HEK293 (cell line): Measurements from ENCODE around the gene HIF1A.
"Not testable (repeated sequence)": the region's sequence is repeated elsewhere in the genome, so short reads cannot be mapped to it uniquely, and the experiment has no call there.

Source experiments
- CTCF ChIA-PET: fragments of 350-600 bp; formaldehyde crosslinking; extraction: SDS; loops from one replicate; lab custom pipeline; 2021; ENCODE audit warnings: antibody characterized with exemption; lab: Yijun Ruan, JAX
- POLR2A ChIA-PET: fragments of 300-600 bp; formaldehyde crosslinking; extraction: SDS; loops from one replicate; lab custom pipeline; 2020; ENCODE audit warnings: antibody characterized with exemption, inconsistent platforms; lab: Yijun Ruan, JAX
- H3K27ac ChIP-seq: fragments of 200-500 bp; sonication (Bioruptor generic); 2 replicates; pipeline ENCODE4 v1.5.1; 2014; ENCODE audit warnings: low read depth, low read length, control low read depth, inconsistent platforms; ENCODE audit errors: extremely low read depth
- H3K36me3 ChIP-seq, 2 experiments: fragments of 200-500 bp in 1 of 2; sonication (Bioruptor generic) in 1 of 2; 1 replicate in 1 of 2; 2 replicates in 1 of 2; pipeline ENCODE4 v1.5.1; 2014 to 2017; ENCODE audit warnings: inconsistent platforms in 2 of 2, low read length in 2 of 2; ENCODE audit not compliant: control insufficient read depth in 2 of 2, insufficient read depth in 1 of 2
- H3K4me1 ChIP-seq: fragments of 200-500 bp; sonication (Bioruptor generic); 2 replicates; pipeline ENCODE4 v1.5.1; 2014; ENCODE audit warnings: mild to moderate bottlenecking, low read length, inconsistent platforms; ENCODE audit not compliant: control insufficient read depth, insufficient read depth
- H3K4me3 ChIP-seq: 2 replicates; pipeline ENCODE4 v1.5.1; 2011; ENCODE audit warnings: low read depth, mild to moderate bottlenecking, control low read depth, low read length, moderate library complexity
- H3K9me3 ChIP-seq: fragments of 200-500 bp; sonication (Bioruptor generic); 2 replicates; pipeline ENCODE4 v1.5.1; 2014; ENCODE audit warnings: low read depth, low read length, inconsistent platforms; ENCODE audit not compliant: control insufficient read depth, insufficient read depth
- CTCF ChIP-seq: fragments of 450-650 bp; formaldehyde crosslinking; IDR thresholded peaks from 2 replicates; pipeline ENCODE4 v1.5.1; 2016; ENCODE audit warnings: missing biosample characterization, missing genetic modification characterization
- HIC1 ChIP-seq: fragments of 450-650 bp; formaldehyde crosslinking; IDR thresholded peaks from 2 replicates; pipeline ENCODE4 v1.5.1; 2016; ENCODE audit warnings: missing biosample characterization, missing genetic modification characterization
- KLF1 ChIP-seq: fragments of 450-650 bp; formaldehyde crosslinking; IDR thresholded peaks from 2 replicates; pipeline ENCODE4 v1.5.1; 2016; ENCODE audit warnings: missing biosample characterization, missing genetic modification characterization
- KLF10 ChIP-seq: fragments of 450-650 bp; IDR thresholded peaks from 2 replicates; pipeline ENCODE4 v1.5.1; 2018; ENCODE audit warnings: missing biosample characterization, mild to moderate bottlenecking, missing genetic modification characterization
- KLF7 ChIP-seq: fragments of 450-650 bp; formaldehyde crosslinking; IDR thresholded peaks from 2 replicates; pipeline ENCODE4 v1.5.1; 2016; ENCODE audit warnings: missing biosample characterization, missing genetic modification characterization, borderline replicate concordance
- ZBTB17 ChIP-seq: fragments of 450-650 bp; formaldehyde crosslinking; IDR thresholded peaks from 2 replicates; pipeline ENCODE4 v1.5.1; 2016; ENCODE audit warnings: missing biosample characterization, missing genetic modification characterization
- ZFHX2 ChIP-seq: fragments of 450-650 bp; formaldehyde crosslinking; conservative IDR thresholded peaks from 2 replicates; pipeline ENCODE4 v1.5.1; 2016; ENCODE audit warnings: missing biosample characterization, missing genetic modification characterization
- ZNF121 ChIP-seq: fragments of 450-650 bp; formaldehyde crosslinking; IDR thresholded peaks from 2 replicates; pipeline ENCODE4 v1.5.1; 2016; ENCODE audit warnings: missing biosample characterization, missing genetic modification characterization
- ZNF146 ChIP-seq: fragments of 450-650 bp; formaldehyde crosslinking; IDR thresholded peaks from 2 replicates; pipeline ENCODE4 v1.5.1; 2016; ENCODE audit warnings: missing biosample characterization, missing genetic modification characterization
- ZNF280C ChIP-seq: fragments of 450-650 bp; formaldehyde crosslinking; IDR thresholded peaks from 2 replicates; pipeline ENCODE4 v1.5.1; 2016; ENCODE audit warnings: missing biosample characterization, missing genetic modification characterization
- ZNF341 ChIP-seq: fragments of 450-650 bp; formaldehyde crosslinking; IDR thresholded peaks from 2 replicates; pipeline ENCODE4; 2016; ENCODE audit warnings: low read depth, missing biosample characterization, missing genetic modification characterization
- ZNF37A ChIP-seq: fragments of 450-650 bp; IDR thresholded peaks from 2 replicates; pipeline ENCODE4 v1.5.1; 2018; ENCODE audit warnings: missing biosample characterization, missing genetic modification characterization
- ZNF404 ChIP-seq: fragments of 450-650 bp; formaldehyde crosslinking; IDR thresholded peaks from 2 replicates; pipeline ENCODE4 v1.5.1; 2017; ENCODE audit warnings: missing biosample characterization, missing genetic modification characterization
- ZNF416 ChIP-seq: fragments of 450-650 bp; formaldehyde crosslinking; IDR thresholded peaks from 2 replicates; pipeline ENCODE4 v1.5.1; 2016; ENCODE audit warnings: missing biosample characterization, missing genetic modification characterization
- ZNF580 ChIP-seq: fragments of 450-650 bp; formaldehyde crosslinking; IDR thresholded peaks from 2 replicates; pipeline ENCODE4 v1.5.1; 2016; ENCODE audit warnings: missing biosample characterization, missing genetic modification characterization
- ZNF677 ChIP-seq: fragments of 450-650 bp; IDR thresholded peaks from 2 replicates; pipeline ENCODE4 v1.5.0; 2018; ENCODE audit warnings: missing biosample characterization, mild to moderate bottlenecking, missing genetic modification characterization, moderate library complexity
- ZNF747 ChIP-seq: fragments of 450-650 bp; formaldehyde crosslinking; IDR thresholded peaks from 2 replicates; pipeline ENCODE4 v1.5.1; 2016; ENCODE audit warnings: missing biosample characterization, missing genetic modification characterization

Gene HIF1A

GRCh38 chr14:61744238-61744637, 48.9 kb downstream of the HIF1A start (continued):
- TF ChIP-seq ZNF341, result no peak
- TF ChIP-seq, all 188 proteins: peak for 0

DNA sequence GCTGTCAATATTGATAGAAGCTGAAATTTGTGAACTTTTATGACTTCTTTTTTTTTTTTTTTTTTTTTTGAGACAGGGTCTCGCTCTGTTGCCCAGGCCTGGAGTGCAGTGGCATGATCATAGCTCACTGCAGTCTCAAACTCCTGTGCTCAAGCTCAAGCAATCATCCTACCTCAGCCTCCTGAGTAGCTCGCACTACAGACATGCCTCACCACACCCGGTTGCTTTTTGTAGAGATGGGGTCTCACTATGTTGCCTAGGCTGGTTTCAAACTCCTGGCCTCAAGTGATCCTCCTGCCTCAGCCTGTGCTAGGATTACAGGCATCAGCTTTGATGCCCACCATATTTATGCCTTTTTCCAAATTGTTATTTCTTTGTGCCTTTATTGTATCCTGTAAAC, 51.0 kb downstream of the HIF1A start:
- TF ChIP-seq ZBTB17 (tag by site-specific recombination), result peak; percentile 30; the same call in 1 of the 2 replicates
- TF ChIP-seq ZNF121, result 0 out of 2 replicates have a peak, but pooled peaks have one; percentile 23
- peaks cover 62 to 72% of the 10 kb centered on the region in 2 experiments for H3K36me3 ChIP-seq
- H3K9me3 ChIP-seq, H3K27ac ChIP-seq, H3K4me3 ChIP-seq: not testable (repeated sequence)
- CTCF ChIA-PET, result interaction anchor here (0.8 kb wide), 1 partner anchor 271 kb away, joined by 3 read pairs; no protein-coding TSS in a partner anchor
- peaks cover 17% of the 10 kb centered on the region for H3K4me1 ChIP-seq
- POLR2A ChIA-PET, result interaction anchor here (0.6 to 1.2 kb wide), 3 partner anchors 16 to 51 kb away, joined by 3 to 9 read pairs (median 3); partner anchors contain the start of gene HIF1A

DNA sequence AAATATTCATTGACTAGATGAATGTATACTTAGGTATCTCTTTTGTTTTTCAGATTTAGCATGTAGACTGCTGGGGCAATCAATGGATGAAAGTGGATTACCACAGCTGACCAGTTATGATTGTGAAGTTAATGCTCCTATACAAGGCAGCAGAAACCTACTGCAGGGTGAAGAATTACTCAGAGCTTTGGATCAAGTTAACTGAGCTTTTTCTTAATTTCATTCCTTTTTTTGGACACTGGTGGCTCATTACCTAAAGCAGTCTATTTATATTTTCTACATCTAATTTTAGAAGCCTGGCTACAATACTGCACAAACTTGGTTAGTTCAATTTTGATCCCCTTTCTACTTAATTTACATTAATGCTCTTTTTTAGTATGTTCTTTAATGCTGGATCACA, 51.6 kb downstream of the HIF1A start:
- POLR2A ChIA-PET, result interaction anchor here (0.6 to 1.2 kb wide), 3 partner anchors 15 to 52 kb away, joined by 3 to 9 read pairs (median 3); partner anchors contain the start of gene HIF1A

More for the DNA sequence above, 51.6 kb downstream of the HIF1A start:
- CTCF ChIA-PET, result interaction anchor here (0.8 kb wide), 2 partner anchors 167 to 271 kb away, joined by 3 read pairs; no protein-coding TSS in a partner anchor
- peaks cover 20% of the 10 kb centered on the region for H3K4me1 ChIP-seq
- H3K36me3 ChIP-seq, result peaks cover 57 to 66% of the 10 kb centered on the region in 2 experiments
- H3K9me3 ChIP-seq, result no peaks in the 10 kb centered on the region
- no peak for TF ChIP-seq ZNF280C (tag by site-specific recombination)
- no peak for TF ChIP-seq KLF7
- TF ChIP-seq ZNF146 (tag by site-specific recombination), result no peak
- no peak for TF ChIP-seq ZNF677 (tag by site-specific recombination)
- no peak for TF ChIP-seq ZNF416 (tag by site-specific recombination)
- no peak for TF ChIP-seq CTCF (tag by site-specific recombination)
- TF ChIP-seq KLF1 (tag by site-specific recombination), result no peak
- TF ChIP-seq ZFHX2, result no peak
- no peak for TF ChIP-seq KLF10 (tag by site-specific recombination)
- no peak for TF ChIP-seq ZNF404
- TF ChIP-seq ZNF37A (tag by site-specific recombination), result no peak
- TF ChIP-seq HIC1 (tag by site-specific recombination), result no peak
- no peak for TF ChIP-seq ZNF580 (tag by site-specific recombination)
- TF ChIP-seq ZNF747 (tag by site-specific recombination), result no peak
- TF ChIP-seq, all 188 proteins: peak for 0
- Histone ChIP-seq H3K27ac (no peak overlapping the region), H3K4me3 (no peak overlapping the region)
